ENCODE data around the gene STXBP2.

The STXBP2 gene

DNA sequence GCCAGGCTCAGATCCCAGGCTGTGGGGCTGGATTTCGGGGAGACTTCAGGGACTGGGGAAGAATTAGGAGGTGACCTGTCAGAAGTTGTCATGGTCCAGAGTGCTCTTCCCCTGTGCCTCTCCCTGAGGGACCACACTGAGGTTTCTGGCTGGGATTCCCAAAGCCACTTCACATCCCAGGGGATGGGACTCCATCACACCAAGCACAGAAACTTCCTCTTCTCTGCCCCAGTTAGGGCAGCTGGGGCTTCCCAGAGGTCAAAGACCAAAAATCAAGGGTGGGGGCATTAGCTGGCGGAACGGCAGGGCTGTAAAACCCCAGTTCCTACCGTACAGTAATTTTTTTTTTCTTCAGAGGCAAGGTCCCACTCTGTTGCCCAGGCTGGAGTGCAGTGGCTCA lies 57.6 kb downstream of the STXBP2 start:
- no peaks in the 10 kb centered on the region for H3F3A ChIP-seq (ENCODE audit: insufficient read depth, low read length)
- H3K79me2 ChIP-seq (ENCODE audit: low read length), result no peaks in the 10 kb centered on the region
- no peak overlapping the region for H2AFZ ChIP-seq (ENCODE audit: low read length)
- no peaks in the 10 kb centered on the region for H3K9me3 ChIP-seq (replicated peaks; ENCODE audit: insufficient read depth, low read length)
- H3K4me2 ChIP-seq (ENCODE audit: low read depth, low read length), result no peak overlapping the region
- no peak overlapping the region for H3K9ac ChIP-seq (ENCODE audit: low read length)
- no peak overlapping the region for H3K4me3 ChIP-seq (ENCODE audit: low read length)
- no peaks in the 10 kb centered on the region for H3K9me2 ChIP-seq (replicated peaks; ENCODE audit: insufficient read depth, low read length)
- no peak for DNase-seq
- H3K36me3 ChIP-seq (replicated peaks; ENCODE audit: insufficient read depth, low read length), result no peaks in the 10 kb centered on the region
- H3K27me3 ChIP-seq (replicated peaks; ENCODE audit: insufficient read depth, low read length), result peaks cover 91% of the 10 kb centered on the region
- no peaks in the 10 kb centered on the region for H4K20me1 ChIP-seq (ENCODE audit: insufficient read depth, low read length)
- H3K4me1 ChIP-seq (ENCODE audit: low read length), result no peaks in the 10 kb centered on the region
- H3K27ac ChIP-seq (ENCODE audit: low read length), result no peak overlapping the region
- TF ChIP-seq EZH2 (optimal IDR thresholded peaks at IDR 0.05; ENCODE audit: low read depth, low read length) (no peak), CTCF (IDR thresholded peaks at IDR 0.05; ENCODE audit: low read length) (no peak), EZH2phosphoT487 (IDR thresholded peaks at IDR 0.05; ENCODE audit: low read length) (no peak)

Data from MM.1S (cell line).